GM19438 (cell line): ENCODE results near the gene MAP3K6.

Experiments
- ATAC-seq: cut with Tn5 transposase; IDR thresholded peaks from one replicate; pipeline ENCODE4 v1.9.1; 2021; ENCODE audit warnings: low read depth; ENCODE audit not compliant: unreplicated experiment

MAP3K6 gene

GRCh38 chr1:27306892-27307761 is 59.6 kb downstream of the MAP3K6 start:
- ATAC-seq = no peak

DNA sequence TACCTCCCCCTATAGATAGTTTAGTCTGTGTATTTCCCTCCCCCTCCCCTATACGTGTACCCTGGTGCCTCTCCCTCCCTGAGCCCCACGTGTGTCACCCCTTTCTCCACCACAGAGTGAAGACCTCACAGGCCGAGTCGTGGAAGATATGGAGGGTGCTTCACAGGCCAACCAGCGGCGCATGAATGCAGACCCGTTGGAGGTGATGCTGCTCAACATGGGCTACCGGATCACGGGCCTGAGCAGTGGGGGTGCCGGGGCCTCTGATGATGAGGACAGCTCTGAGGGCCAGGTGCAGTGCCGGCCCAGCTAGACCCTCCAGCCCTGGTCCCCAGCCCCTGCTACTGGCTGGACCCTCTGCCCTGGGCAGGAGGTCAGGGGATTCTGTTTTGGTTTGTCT is 60.7 kb downstream of the MAP3K6 start:
- ATAC-seq = no peak
